NK-92 treated with Interleukin-12 subunit alpha and Interleukin-12 subunit beta, amount 100 ng/mL, for 24 hours (cell line): ENCODE measurements around the gene IRF8.

ENCODE experiments used
- DNase-seq: peaks from one replicate; lab custom pipeline; 2025; lab: John Stamatoyannopoulos, UW

IRF8 gene

DNA sequence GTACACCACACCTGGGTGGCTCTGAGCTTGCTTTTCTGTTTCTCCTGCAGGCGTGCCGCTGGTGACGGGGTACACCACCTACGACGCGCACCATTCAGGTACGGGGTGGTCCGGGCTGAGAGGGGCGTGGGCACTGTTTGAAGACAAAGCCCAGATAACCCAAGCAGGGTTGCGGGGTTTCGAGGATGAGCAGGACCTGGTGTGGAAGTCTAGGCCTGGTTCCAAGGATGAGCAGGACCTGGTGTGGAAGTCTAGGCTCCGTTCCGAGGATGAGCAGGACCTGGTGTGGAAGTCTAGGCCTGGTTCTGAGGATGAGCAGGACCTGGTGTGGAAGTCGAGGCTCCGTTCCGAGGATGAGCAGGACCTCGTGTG lies 15.4 kb downstream of the IRF8 start:
- no peak for DNase-seq

DNA sequence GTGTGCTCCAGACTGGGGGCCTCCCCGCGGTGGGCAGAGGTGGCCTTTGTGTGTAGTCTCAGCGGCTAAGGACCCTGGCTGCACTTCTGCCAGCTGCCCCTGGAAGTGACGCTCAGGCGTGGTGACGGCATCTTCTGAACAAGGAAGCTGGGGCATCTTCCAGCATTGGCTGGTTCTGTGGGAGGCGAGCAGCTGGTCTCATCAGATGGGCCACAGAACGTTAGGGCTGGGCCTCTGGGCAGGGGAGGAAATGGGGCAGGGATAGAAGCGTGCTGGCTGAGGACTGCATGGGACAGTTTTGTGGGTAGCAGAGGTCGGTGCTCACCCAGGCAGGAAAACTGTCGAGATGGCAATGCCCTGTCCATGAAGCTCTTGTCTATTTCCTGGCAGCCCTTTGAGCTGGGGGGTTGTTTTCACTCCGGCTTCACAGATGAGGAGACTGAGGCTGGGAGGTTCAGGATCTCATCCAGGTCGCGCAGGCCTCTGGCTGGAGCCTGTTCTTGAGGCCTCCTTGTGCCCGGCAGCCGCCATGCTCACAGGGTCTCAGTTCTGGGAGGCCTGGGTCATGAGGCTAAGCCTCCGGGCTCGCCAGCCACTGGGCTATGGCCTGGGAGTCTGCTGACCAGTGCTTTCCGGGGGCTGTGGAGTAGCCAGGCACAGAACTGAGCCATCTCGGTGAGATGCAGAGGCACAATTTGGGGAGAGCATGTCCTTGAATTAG lies 16.3 kb downstream of the IRF8 start:
- DNase-seq: no peak

DNA sequence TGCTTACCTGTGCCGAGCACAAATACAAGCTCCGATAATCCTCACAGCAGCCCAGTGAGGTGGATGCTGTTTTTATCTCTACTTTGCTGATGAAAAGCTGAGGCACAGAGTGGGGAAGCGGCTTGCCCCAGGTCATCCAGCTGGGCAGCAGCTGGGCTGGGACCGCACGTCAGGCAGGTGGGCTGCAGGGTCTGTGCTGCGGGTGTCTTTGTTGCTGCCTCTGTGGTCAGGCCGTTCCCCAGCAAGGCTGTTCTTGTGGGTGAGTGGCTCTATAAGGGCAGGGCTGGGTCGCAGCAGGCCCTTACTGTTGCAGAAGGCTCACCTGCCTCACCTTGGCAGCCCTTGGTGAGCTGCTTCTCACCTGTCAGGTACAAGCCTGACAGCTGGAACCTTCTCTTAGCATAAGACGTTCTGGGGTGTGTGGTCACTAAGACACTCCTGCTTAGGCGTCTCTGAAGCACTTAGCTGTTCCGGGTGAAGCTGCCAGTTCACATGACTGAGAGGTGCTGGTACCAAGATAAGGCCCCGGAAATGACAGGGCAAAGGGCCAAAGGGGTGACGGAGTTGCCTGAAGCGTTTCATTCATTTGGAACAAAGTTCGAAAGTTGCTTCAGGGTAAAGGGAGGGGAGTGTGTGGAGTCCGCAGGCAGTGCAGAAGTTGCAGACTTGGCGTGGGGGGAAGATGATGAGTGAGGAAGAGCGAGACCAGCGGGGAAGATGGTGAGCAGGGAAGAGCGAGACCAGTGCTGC lies 17.4 kb downstream of the IRF8 start:
- DNase-seq: no peak

DNA sequence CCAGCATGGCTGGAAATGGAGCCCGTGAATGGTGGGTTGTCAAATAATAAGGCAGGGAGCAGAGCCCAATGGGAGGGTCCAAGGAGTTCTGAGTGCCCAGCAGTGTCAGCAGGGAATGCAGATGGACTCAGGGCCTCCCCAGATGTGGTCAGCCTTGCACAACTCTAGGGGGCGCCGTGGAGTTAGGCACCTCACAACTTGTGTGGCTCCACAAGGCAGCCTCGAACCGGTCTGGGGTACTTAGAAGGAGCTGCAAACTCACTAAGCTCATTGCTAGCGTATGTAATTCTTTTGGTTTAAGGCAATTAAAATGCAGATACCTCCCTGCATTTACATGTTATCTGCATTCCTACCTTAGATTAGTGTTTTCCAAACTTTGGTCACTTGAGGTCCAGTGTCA lies 18.1 kb downstream of the IRF8 start:
- no peak for DNase-seq

DNA sequence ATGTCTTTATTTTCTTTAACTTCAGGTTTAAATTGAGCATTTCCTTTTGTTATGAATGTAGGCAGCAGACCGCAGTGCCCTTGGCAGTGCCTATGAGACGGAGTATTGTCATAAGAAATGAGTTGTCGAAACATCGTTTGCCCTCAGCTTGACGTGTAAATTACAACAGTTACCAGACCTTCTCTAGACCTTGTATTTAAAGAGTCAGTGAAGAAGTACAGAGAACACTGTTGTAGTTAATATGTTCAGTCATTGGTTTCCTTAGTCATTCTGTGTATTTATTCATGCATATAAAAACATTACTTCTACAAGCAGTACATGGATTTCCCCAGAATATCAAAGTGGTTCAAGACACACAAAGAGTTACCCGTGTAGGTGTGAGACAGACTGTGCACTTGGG lies 19.0 kb downstream of the IRF8 start:
- no peak for DNase-seq

DNA sequence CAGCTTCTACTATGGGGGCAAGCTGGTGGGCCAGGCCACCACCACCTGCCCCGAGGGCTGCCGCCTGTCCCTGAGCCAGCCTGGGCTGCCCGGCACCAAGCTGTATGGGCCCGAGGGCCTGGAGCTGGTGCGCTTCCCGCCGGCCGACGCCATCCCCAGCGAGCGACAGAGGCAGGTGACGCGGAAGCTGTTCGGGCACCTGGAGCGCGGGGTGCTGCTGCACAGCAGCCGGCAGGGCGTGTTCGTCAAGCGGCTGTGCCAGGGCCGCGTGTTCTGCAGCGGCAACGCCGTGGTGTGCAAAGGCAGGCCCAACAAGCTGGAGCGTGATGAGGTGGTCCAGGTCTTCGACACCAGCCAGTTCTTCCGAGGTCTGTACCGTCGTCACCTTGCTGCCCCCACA lies 19.5 kb downstream of the IRF8 start:
- no peak for DNase-seq

DNA sequence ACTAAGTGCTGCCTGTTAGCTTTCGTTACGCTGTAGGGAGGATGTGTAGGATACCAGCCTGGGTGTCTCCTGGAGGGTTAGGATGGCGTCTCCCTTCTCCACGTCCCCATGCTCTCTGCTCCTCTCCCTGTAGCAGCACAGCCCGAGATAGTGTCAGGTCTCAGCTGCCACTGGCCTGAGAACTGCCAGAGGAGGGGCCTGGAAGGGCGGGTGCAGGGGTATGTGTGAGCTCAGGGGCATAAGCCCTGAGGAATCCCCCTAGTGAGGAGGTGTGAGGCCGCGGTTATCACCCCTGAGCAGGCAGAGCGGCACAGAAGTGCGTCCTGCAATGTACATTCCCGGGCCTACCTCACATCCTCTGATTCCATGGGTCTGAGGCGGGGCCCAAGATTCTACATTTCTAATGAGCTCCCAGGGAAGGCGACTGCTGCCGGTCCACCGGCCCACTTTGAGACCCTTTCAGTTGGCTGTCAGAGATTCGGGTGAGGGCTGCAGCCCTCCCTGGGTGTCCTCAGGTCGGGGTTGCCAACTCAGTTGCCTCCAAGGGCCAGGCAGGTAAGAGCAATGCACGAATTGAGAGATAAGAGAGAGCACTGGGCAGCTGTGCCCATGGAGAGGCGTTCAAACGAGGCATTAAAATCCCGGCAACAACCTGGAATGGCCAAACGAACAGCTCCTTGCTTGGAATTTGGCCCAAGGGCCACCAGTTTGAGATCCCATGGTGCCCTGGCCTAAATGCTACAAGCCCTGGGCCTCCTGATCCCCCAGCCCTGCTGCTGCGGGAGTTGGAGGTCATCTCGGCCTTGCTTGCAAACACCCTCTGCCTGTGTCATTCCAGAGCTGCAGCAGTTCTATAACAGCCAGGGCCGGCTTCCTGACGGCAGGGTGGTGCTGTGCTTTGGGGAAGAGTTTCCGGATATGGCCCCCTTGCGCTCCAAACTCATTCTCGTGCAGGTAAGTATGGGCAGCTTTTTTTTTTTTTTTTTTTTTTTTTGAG lies 20.6 kb downstream of the IRF8 start:
- no peak for DNase-seq

DNA sequence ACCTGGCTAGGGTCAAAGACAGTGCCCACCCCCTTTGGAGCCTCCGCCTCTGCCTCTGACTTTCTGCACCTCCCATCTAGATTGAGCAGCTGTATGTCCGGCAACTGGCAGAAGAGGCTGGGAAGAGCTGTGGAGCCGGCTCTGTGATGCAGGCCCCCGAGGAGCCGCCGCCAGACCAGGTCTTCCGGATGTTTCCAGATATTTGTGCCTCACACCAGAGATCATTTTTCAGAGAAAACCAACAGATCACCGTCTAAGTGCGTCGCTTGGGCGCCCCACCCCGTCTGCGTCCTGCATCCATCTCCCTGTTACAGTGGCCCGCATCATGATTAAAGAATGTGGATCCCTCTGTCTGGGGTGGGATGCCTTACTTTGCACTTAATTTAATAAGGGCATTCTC lies 22.1 kb downstream of the IRF8 start:
- DNase-seq: no peak

DNA sequence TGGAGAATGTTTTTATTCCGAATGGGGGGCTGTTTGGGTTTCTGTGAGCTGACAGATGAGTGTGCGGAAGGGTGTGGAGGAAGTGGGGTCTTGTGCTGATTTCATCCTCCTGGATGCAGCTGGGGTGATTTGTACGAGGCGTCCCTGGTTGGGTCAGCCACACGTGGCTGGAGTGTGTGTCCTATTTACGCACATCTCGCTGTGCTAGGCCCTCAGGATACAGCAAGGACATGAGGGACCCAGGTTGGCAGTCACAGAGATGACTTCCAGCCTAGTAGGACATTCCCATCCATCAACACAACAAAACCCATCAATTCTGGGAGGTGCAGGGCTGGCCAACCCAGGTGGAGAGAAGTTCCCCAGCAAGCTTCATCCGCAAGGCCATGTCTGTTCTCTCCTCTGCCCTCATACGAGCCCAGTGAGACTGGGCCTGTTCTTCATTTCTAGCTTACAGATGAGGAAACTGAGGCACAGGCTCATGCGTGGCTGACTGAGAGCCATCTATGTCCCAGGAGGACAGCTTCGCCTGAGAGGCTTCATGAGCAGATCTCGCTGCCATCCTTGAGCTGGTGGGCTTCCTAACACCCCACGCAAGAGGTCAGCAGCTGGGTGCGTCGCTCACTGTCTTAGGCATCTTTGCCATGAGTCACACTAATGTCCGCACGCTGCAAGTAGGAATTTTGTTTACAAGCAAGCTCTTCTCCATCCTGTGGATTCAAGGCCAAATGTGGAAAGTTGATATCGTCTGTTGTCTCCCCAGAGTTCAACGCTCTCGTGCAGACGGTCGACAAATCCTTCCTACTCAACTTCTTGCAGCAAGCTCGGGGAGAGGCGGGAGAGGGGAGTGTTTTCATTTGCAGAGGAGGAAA lies 24.4 kb downstream of the IRF8 start:
- no peak for DNase-seq

DNA sequence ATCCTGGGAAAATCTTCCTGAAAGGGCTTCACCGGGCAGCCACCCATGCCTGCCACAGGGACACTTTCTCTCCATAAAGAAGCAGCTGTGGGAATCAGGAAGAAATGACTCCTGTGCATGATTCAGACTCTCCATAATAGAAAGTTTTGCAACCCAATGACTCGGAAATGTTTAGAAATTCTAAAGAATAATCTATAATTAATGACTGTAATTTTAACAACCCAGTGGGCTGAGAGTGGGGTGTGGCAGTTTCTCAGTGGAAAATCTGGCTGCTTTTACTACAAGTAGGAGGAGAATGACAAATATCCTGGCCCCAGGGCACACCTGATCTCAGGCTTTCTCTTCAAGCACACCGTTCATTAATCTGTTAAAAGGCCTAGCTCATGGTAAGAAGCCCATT lies 25.7 kb downstream of the IRF8 start:
- no peak for DNase-seq

DNA sequence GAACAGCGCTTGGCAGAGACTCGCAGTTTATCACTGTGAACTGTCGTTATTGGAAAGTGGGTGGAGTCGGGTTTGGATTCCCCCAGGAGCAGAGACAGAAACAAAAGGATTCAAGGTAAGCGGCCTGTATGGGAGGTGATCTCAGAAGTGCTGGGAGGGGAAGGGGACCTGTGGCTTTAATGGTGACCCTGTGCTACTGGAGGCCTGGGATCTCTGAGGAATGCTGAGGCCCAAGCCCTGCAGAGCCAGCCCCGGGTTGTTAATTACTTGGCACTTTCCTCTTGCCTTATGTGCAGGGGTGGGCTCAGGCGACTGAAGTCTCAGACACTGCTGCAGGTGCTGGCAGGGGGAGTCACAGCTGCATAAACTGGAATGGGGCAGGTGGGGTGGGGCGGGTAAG lies 27.4 kb downstream of the IRF8 start:
- no peak for DNase-seq

DNA sequence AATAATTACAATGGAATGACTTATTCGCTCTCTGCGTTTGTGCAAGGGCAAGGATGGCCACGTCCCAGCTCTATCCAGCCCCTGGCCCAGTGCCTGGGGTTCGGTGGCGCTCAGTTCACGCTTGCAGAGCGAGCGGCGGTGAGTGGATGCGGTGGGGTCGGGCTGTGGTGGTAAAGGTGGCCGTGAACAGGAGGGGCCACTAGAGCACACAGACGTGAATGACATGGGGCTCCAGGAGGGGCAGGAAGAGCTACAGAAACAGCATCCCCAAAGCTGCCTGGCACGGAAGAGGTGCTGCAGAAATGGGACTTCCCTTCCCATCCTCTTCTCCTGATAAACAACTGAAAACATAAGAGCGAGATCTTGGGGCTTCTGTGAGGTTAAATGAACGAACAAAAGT lies 28.4 kb downstream of the IRF8 start:
- DNase-seq: no peak

DNA sequence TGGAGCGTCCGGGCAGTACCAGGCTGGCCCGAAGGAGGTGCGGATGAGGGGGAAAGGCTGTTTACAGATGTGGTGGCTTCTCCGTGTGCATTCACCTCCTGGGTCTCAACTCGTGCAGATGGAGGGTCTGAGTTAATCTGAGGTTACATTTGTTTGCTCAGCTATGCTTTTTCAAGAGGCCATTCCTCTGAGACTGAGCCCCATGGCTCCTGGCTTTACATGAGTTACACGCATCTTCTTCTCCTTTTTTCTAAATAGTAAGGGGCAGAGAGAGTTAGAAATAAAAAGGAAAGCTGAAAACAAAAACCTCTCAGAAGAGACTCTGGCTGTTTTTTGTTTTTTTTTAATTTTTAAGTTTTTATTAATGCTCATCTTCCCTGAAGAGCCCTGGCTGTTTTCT lies 29.0 kb downstream of the IRF8 start:
- DNase-seq: no peak

DNA sequence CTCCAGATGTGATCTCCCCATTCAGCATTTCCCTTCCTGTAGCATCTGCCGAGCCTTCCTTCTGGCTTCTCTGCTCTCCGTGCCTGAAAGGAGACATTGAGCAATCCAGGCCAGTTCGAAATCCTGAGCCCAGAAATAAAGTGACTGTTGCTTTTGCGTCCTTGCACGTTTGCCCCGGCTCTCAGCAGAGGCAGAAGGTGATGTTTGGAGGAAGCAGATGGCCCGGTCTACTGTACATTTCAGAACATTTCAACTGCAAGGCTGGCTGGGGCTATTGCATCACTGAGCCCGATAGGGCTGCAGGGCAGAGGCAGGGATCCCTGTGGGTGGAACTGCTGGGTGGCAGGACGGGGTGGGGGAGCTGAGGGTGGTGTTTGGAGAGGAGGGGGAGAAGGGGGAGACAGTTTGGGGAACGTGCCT lies 29.4 kb downstream of the IRF8 start:
- no peak for DNase-seq

DNA sequence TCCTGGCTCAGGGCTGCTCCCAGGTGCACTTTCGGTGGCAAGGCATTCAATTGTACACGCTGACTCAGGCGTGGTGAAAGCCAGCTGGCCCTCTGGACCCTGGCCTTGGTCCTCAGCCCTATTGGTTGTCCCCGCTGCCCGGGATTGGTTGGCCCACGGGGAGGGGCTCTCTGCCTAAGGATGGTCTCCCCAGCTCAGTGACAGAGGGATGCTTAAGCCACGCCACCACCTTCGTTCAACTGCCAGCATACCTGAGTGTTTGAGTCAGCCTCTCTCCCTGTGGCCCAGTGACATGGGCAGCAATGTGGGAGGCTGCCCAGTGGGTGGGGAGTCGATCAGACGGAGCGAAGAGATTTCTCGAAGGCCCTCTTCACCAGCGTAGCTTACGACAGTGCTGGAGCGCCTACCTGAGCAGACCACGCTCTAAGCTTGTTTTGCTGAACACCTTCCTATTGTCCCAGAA lies 30.3 kb downstream of the IRF8 start:
- DNase-seq: no peak

DNA sequence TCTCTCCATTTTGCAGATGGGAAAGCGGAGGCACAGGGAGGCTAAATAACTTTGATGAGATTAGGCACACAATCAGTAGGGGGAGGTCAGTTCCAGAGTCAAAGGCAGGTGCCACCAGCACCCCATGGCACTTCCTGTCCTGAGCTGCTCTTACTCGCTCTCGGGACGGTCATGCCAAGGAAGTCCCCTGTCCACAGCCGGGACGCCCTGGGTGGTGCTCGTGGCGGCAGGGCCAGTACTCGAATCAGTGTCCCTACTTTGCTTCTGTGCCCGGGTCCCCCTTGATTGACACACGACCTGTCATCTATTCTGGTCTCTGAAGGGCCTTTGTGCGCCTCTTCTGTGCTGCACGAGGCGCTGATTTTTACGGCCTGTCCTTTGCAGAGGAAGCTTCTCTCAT lies 31.3 kb downstream of the IRF8 start:
- DNase-seq: no peak

DNA sequence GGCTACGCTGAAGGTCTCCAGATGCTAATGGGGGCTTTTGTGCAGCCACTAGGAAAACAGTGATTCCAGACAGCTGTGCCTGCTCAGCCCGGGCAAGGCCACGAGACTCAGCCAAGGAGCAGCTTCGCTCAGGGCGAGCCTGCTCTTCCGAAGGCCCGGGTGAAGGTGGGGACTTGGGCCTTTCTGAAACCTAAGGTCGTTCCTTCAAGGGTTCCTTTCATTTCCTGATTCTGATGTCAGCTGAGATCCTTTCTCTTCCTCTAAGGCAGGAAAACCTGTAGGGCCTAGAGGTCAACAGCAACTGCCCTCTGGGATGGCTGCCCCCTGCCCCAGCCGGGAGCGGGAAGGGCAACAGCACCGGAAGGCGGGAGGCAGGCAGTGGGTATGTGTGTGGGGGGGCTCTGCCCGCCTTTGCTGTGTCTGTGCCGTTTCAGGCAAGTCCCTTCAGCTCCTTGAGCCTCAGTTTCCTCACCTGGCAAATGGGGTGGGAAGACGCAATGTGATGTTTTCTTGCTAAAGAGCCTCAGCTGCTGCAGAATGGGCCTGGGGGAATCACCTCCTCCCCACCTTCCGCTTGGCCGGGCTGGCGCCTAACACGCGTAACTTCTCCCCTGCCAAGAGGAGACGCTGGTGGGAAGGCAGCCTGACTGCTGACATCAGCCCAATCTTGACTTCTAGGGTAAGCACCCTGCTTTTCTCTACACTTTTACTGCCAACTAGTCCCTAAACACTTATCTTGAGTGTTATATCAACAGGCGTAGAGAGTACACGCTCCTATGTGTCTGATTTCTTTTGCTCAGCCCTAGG lies 32.8 kb downstream of the IRF8 start:
- no peak for DNase-seq

DNA sequence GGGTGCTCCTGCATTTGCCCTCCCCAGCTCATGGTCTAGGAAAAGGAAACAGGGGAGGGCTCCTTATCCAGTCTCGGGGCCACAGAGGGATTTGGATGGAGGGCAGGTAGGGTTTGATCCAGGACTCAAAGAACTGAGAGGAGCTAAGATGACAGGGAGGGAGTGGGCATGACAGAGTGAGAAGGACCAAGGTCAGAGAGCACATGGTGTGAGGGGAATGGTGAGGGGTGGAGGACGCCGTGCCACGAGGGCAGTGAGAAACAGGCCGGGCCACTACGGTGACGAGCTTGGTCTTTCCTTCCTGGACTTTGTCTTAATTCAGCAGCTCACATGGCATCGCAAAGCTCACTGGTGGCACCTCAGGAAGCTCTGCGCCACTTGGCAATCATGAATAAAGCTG lies 35.2 kb downstream of the IRF8 start:
- no peak for DNase-seq

DNA sequence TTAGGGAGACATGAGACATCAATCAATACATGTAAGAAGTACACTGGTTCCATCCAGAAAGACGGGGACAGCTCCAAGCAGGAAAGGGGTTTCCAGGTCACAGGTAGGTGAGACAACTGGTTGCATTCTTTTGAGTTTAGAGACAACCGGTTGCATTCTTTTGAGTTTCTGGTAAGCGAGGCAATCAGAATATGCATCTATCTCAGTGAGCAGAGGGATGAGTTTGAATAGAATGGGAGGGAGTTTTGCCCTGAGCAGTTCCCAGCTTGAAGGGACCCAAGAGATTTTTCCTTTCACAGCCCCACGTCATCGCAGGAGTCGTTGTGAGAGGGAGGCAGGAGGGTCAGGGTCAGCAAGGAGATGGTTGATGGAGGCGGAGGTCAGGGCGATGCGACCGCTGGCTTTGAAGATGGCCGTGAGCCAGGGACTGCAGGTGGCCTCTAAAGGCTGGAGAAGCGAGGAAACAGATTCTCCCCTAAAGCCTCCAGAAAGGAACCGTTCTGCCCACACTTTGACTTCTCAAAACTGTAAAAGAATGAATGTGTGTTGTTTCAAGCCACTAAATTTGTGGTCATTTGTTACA lies 36.5 kb downstream of the IRF8 start:
- DNase-seq: no peak
